ENCODE data around the gene OR51T1. TPM values are rescaled to one million over a fixed set of nuclear protein-coding genes. Genes with fewer than 3 reads are reported as not detected.

Gene OR51T1
- total RNA-seq, 1 donor from 2014 or later = not detected

DNA sequence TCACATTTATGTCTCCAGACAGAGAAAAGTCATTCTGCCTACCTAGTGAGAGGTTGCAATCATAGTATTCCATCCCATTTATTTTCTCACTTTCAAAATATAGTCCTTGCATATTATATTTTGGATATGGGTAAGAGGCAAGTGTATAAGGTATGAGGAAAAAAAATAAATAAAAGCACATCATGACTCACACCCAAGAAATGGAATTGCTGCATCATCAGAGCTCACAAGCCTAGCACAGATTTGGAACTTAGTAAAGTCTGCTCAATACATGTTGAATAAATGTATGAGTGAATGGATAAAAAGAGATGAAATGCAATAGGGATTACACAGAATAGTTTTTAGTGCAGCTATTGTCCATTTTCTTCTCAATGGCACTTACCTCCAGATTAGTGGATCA is 44.9 kb downstream of the OR51T1 start:
- no peak for DNase-seq (ENCODE audit: low spot score)

Other genes starting within 250 kb of the OR51T1 start
- gene OR51D1, start 244.4 kb upstream of the OR51T1 start, total RNA-seq = not detected
- 0.37 TPM for gene OR51E1, start 237.9 kb upstream of the OR51T1 start, total RNA-seq
- gene OR51E2, start 184.0 kb upstream of the OR51T1 start, total RNA-seq = 0.63 TPM
- gene MMP26, start 177.1 kb upstream of the OR51T1 start, total RNA-seq = not detected
- gene OR51F1, start 112.0 kb upstream of the OR51T1 start, total RNA-seq = not detected
- not detected for gene OR52R1, start 77.5 kb upstream of the OR51T1 start, total RNA-seq
- not detected for gene OR51F2, start 60.6 kb upstream of the OR51T1 start, total RNA-seq
- not detected for gene OR51S1, start 32.7 kb upstream of the OR51T1 start, total RNA-seq
- not detected for gene OR51A7, start 21.9 kb downstream of the OR51T1 start, total RNA-seq
- not detected for gene OR51G2, start 37.5 kb downstream of the OR51T1 start, total RNA-seq
- gene OR51G1, start 42.4 kb downstream of the OR51T1 start, total RNA-seq = not detected
- gene OR51A4, start 65.7 kb downstream of the OR51T1 start, total RNA-seq = not detected
- not detected for gene OR51A2, start 73.8 kb downstream of the OR51T1 start, total RNA-seq
- not detected for gene OR51L1, start 113.0 kb downstream of the OR51T1 start, total RNA-seq
- gene OR52J3, start 164.6 kb downstream of the OR51T1 start, total RNA-seq = not detected
- not detected for gene OR52E2, start 177.7 kb downstream of the OR51T1 start, total RNA-seq
- gene OR52E1, start 187.7 kb downstream of the OR51T1 start, total RNA-seq = not detected